SU-DHL-6 (cell line): ENCODE measurements around the gene TLR9.
A peak's percentile ranks its signal among the peaks of the same experiment; 100 is the strongest.

Source experiments
- H2AFZ ChIP-seq: fragments of 200-600 bp; sonication (generic); 2 replicates; pipeline ENCODE4 v1.6.1; 2014; ENCODE audit warnings: low read depth, mild to moderate bottlenecking, moderate library complexity, mixed read lengths, antibody characterized with exemption, low read length; ENCODE audit not compliant: severe bottlenecking
- H3F3A ChIP-seq: fragments of 200-600 bp; shearing (Covaris generic); 2 replicates; pipeline ENCODE4 v1.6.0; 2016; ENCODE audit warnings: antibody characterized with exemption, mild to moderate bottlenecking; ENCODE audit not compliant: insufficient read depth
- H3K27ac ChIP-seq: fragments of 200-600 bp; sonication (generic); 2 replicates; pipeline ENCODE4 v1.5.1; 2016; ENCODE audit warnings: low read depth, mild to moderate bottlenecking, low read length, moderate library complexity, mixed read lengths
- H3K27me3 ChIP-seq: fragments of 200-600 bp; sonication (generic), shearing (Covaris generic); 2 replicates; pipeline ENCODE4 v1.6.0; 2014; ENCODE audit warnings: mild to moderate bottlenecking, low read length
- H3K36me3 ChIP-seq: fragments of 200-600 bp; sonication (generic); 2 replicates; pipeline ENCODE4 v1.6.1; 2014; ENCODE audit warnings: mild to moderate bottlenecking, low read length, mixed read lengths
- H3K4me2 ChIP-seq: fragments of 300-600, 200-600 bp; shearing (Covaris generic), sonication (generic); 2 replicates; pipeline ENCODE4 v1.6.0; 2014; ENCODE audit warnings: low read length, low read depth, mild to moderate bottlenecking; ENCODE audit not compliant: poor library complexity, severe bottlenecking
- H3K4me3 ChIP-seq: fragments of 200-600 bp; sonication (generic); 2 replicates; pipeline ENCODE4 v1.5.1; 2014; ENCODE audit warnings: antibody characterized with exemption, low read length, mild to moderate bottlenecking, mixed read lengths; ENCODE audit not compliant: insufficient read depth, poor library complexity, severe bottlenecking
- H3K79me2 ChIP-seq: fragments of 200-600 bp; sonication (generic); 2 replicates; pipeline ENCODE4 v1.6.1; 2014; ENCODE audit warnings: mild to moderate bottlenecking, low read length, moderate library complexity; ENCODE audit not compliant: insufficient read depth
- H3K9ac ChIP-seq: fragments of 200-600 bp; sonication (generic); 2 replicates; pipeline ENCODE4 v1.7.0; 2014; ENCODE audit warnings: mild to moderate bottlenecking, low read length
- H3K9me2 ChIP-seq: fragments of 200-600 bp; sonication (generic); replicated peaks from 2 replicates; pipeline ENCODE4 v1.6.1; 2014; ENCODE audit warnings: low read length; ENCODE audit not compliant: insufficient read depth
- H3K9me3 ChIP-seq: fragments of 200-600 bp; sonication (generic); 2 replicates; pipeline ENCODE4 v1.6.1; 2014; ENCODE audit warnings: low read length, mixed read lengths; ENCODE audit not compliant: insufficient read depth
- H4K20me1 ChIP-seq: fragments of 200-600 bp; sonication (generic); 2 replicates; pipeline ENCODE4 v1.6.1; 2014; ENCODE audit warnings: low read depth, mild to moderate bottlenecking, antibody characterized with exemption, low read length, moderate library complexity, mixed read lengths
- CTCF ChIP-seq: fragments of 200-600 bp; sonication (generic); IDR thresholded peaks from one replicate; pipeline ENCODE4 v1.5.1; 2017; ENCODE audit warnings: antibody characterized with exemption, mild to moderate bottlenecking, low read length, moderate library complexity; ENCODE audit not compliant: insufficient read depth, poor library complexity, severe bottlenecking
- EZH2phosphoT487 ChIP-seq: fragments of 200-600 bp; sonication (generic), shearing (Covaris generic); conservative IDR thresholded peaks from 2 replicates; pipeline ENCODE4 v1.6.1; 2018; ENCODE audit warnings: mild to moderate bottlenecking, antibody characterized with exemption, low read length, moderate library complexity, mixed read lengths

TLR9 gene

DNA sequence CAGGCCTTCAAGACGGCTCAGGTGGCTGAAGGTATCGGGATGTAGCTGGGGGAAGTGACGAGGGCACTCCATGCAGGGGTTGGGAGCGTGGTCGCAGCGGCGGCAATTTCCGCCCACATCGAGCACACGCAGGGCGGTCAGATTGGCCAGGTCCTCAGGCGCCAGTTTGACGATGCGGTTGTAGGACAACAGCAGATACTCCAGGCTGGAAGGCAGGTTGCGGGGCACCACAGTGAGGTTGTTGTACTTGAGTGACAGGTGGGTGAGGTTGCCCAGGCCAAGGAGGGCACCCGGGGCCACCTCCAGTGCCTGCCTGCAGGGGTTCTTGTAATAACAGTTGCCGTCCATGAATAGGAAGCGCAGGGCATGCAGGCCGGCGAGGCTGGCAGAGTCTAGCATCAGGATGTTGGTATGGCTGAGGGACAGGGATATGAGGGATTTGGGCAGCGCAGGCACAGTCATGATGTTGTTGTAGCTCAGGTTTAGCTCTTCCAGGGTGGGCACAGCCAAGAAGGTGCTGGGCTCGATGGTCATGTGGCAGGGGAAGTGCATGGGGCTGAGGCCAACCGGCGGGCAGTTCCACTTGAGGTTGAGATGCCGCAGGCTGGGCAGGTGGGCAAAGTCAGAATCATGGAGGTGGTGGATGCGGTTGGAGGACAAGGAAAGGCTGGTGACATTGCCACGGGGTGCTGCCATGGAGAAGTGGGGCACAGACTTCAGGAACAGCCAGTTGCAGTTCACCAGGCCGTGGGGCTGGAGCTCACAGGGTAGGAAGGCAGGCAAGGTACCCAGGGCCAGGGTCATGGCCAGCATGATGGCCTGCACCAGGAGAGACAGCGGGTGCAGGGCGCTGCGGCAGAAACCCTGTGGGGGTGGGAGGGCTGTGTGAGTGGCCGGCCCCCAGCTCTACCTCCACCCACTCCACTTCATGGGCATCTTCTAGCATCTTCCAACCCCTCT lies 1.7 kb downstream of the TLR9 start:
- Histone ChIP-seq H3K9ac (peak overlapping the region; percentile 79), H3K79me2 (peaks cover 28% of the 10 kb centered on the region), H2AFZ (no peak overlapping the region), H3K4me2 (peak overlapping the region; percentile 83), H3F3A (peaks cover 12% of the 10 kb centered on the region), H3K27ac (peak overlapping the region; percentile 89; the same call in 1 of the 2 replicates), H3K9me3 (no peaks in the 10 kb centered on the region), H4K20me1 (no peaks in the 10 kb centered on the region), H3K36me3 (no peaks in the 10 kb centered on the region), H3K27me3 (no peaks in the 10 kb centered on the region), H3K9me2 (no peaks in the 10 kb centered on the region), H3K4me3 (peak overlapping the region; percentile 73)
- no peak for TF ChIP-seq EZH2phosphoT487
- TF ChIP-seq CTCF: no peak

- Histone ChIP-seq H3K9me3 (no peaks in the 10 kb centered on the region), H3K27ac (no peak overlapping the region), H3F3A (peaks cover 7% of the 10 kb centered on the region), H4K20me1 (no peaks in the 10 kb centered on the region), H3K9ac (no peak overlapping the region), H3K27me3 (no peaks in the 10 kb centered on the region), H3K36me3 (no peaks in the 10 kb centered on the region), H3K79me2 (peaks cover 28% of the 10 kb centered on the region), H3K4me2 (no peak overlapping the region), H2AFZ (no peak overlapping the region), H3K4me3 (no peak overlapping the region), H3K9me2 (no peaks in the 10 kb centered on the region)
- TF ChIP-seq CTCF (no peak), EZH2phosphoT487 (no peak)
Observed at GRCh38 chr3:52222319-52223221, 2.9 kb downstream of the TLR9 start.

DNA sequence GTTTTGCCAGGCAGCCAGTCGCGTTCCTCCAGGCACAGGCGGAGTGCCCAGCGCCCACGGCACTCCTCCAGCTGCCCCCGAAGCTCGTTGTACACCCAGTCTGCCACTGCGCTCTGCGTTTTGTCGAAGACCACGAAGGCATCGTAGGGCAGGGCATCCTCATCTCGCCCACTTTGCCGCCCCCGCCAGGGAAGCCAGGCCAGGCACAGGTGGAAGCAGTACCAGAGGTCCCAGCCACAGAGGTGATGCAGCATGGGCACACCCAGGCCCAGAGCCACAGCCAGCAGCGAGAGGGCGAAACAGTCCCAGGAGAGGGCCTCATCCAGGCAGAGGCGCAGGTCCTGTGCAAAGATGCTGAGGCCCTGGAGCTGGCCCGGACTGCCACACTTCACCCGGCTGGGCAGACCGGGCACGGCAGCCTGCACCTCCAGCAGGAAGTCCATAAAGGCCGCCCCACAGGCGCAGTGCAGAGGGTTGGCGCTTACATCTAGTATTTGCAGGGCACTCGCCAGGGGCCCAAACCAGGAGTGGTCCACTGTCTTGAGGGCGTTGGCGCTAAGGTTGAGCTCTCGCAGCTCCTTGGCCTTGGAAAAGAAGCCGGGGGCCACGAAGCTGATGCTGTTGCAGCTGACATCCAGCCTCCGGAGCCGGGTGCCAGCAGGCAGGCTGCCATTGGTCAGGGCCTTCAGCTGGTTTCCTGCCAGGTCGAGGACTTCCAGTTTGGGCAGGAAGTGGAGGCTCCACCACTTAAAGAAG lies 3.7 kb downstream of the TLR9 start:
- no peak overlapping the region for H2AFZ ChIP-seq
- no peaks in the 10 kb centered on the region for H3K36me3 ChIP-seq
- no peaks in the 10 kb centered on the region for H3K9me3 ChIP-seq
- H3K9me2 ChIP-seq: no peaks in the 10 kb centered on the region
- H3K27me3 ChIP-seq: no peaks in the 10 kb centered on the region
- no peak overlapping the region for H3K4me2 ChIP-seq
- H4K20me1 ChIP-seq: no peaks in the 10 kb centered on the region
- no peak overlapping the region for H3K4me3 ChIP-seq
- H3K27ac ChIP-seq: no peak overlapping the region
- peaks cover 7% of the 10 kb centered on the region for H3F3A ChIP-seq
- peaks cover 28% of the 10 kb centered on the region for H3K79me2 ChIP-seq
- TF ChIP-seq EZH2phosphoT487 (no peak), CTCF (no peak)
- no peak overlapping the region for H3K9ac ChIP-seq
